SK-N-SH (cell line): ENCODE results near the gene PSMF1. TPM values are rescaled to one million over a fixed set of nuclear protein-coding genes. Genes with fewer than 3 reads are reported as not detected.

Experiments
- CTCF ChIA-PET: fragments of 300-600, 350-600 bp; formaldehyde crosslinking; extraction: SDS; loops from one replicate; lab custom pipeline; 2021; lab: Yijun Ruan, JAX
- POLR2A ChIA-PET: fragments of 350-600 bp; sonication (Branson Sonifier 250); formaldehyde crosslinking; extraction: SDS; loops from one replicate; lab custom pipeline; 2020; ENCODE audit warnings: antibody characterized with exemption, inconsistent platforms; lab: Yijun Ruan, JAX
- DNase-seq: peaks from one replicate; pipeline ENCODE4 v3.0.0; 2012
- H2AFZ ChIP-seq: fragments of 200-600 bp; sonication (generic); 2 replicates; pipeline ENCODE4 v1.8.1; 2016; ENCODE audit warnings: antibody characterized with exemption, mild to moderate bottlenecking, low read depth
- H3F3A ChIP-seq: fragments of 200-600 bp; sonication (generic); replicated peaks from 2 replicates; pipeline ENCODE3; 2016; ENCODE audit warnings: antibody characterized with exemption, mild to moderate bottlenecking; ENCODE audit not compliant: insufficient read depth
- H3K27ac ChIP-seq, 2 experiments: fragments of 200-500 bp in 1 of 2; fragments of 200-600 bp in 1 of 2; sonication (Bioruptor generic) in 1 of 2; sonication (generic), shearing (Covaris generic) in 1 of 2; 2 replicates each; pipeline versions ENCODE4 v1.5.1 to v1.6.1; 2014 to 2016; ENCODE audit warnings: low read depth in 2 of 2, inconsistent platforms in 1 of 2, low read length in 1 of 2, mild to moderate bottlenecking in 1 of 2, mixed read lengths in 1 of 2
- H3K27me3 ChIP-seq: fragments of 200-600 bp; sonication (generic), shearing (Covaris generic); 2 replicates; pipeline ENCODE4 v1.6.1; 2016; ENCODE audit warnings: mixed run types; ENCODE audit not compliant: insufficient read depth
- H3K36me3 ChIP-seq, 2 experiments: fragments of 200-500 bp in 1 of 2; fragments of 200-600 bp in 1 of 2; sonication (Bioruptor generic) in 1 of 2; sonication (generic) in 1 of 2; replicated peaks in 1 of 2; 2 replicates each; pipeline versions ENCODE3 to v1.5.1; 2014 to 2016; ENCODE audit warnings: low read length in 1 of 2, mild to moderate bottlenecking in 1 of 2; ENCODE audit not compliant: insufficient read depth in 2 of 2, control insufficient read depth in 1 of 2
- H3K4me1 ChIP-seq, 2 experiments: fragments of 200-500 bp in 1 of 2; fragments of 200-600 bp in 1 of 2; sonication (Bioruptor generic) in 1 of 2; sonication (generic), shearing (Covaris generic) in 1 of 2; 2 replicates each; pipeline versions ENCODE4 v1.5.1 to v1.6.1; 2014 to 2016; ENCODE audit warnings: low read depth in 1 of 2, low read length in 1 of 2, mixed run types in 1 of 2; ENCODE audit not compliant: insufficient read depth in 2 of 2, control insufficient read depth in 1 of 2
- H3K4me2 ChIP-seq: fragments of 200-600 bp; sonication (generic), shearing (Covaris generic); 2 replicates; pipeline ENCODE4 v1.6.1; 2017; ENCODE audit warnings: mixed run types
- H3K4me3 ChIP-seq, 2 experiments: fragments of 200-500 bp in 1 of 2; fragments of 200-600 bp in 1 of 2; sonication (Bioruptor generic) in 1 of 2; sonication (generic), shearing (Covaris generic) in 1 of 2; 2 replicates each; pipeline versions ENCODE4 v1.5.1 to v1.8.1; 2014 to 2016; ENCODE audit warnings: low read depth in 2 of 2, inconsistent platforms in 1 of 2, low read length in 1 of 2, mild to moderate bottlenecking in 1 of 2, mixed read lengths in 1 of 2, moderate library complexity in 1 of 2
- H3K79me2 ChIP-seq: fragments of 200-600 bp; sonication (generic); 2 replicates; pipeline ENCODE4 v1.8.1; 2017; ENCODE audit warnings: mild to moderate bottlenecking; ENCODE audit not compliant: insufficient read depth
- H3K9ac ChIP-seq: fragments of 200-600 bp; sonication (generic); 2 replicates; pipeline ENCODE4 v1.6.1; 2017; ENCODE audit warnings: mixed run types
- H3K9me2 ChIP-seq: fragments of 200-600 bp; sonication (generic); 2 replicates; pipeline ENCODE4 v1.6.1; 2017; ENCODE audit warnings: mixed run types
- H3K9me3 ChIP-seq: fragments of 200-600 bp; sonication (generic); 2 replicates; pipeline ENCODE4 v1.6.1; 2017; ENCODE audit warnings: mixed run types, mild to moderate bottlenecking, moderate library complexity
- H4K20me1 ChIP-seq: fragments of 200-600 bp; sonication (generic); 2 replicates; pipeline ENCODE4 v1.6.1; 2017; ENCODE audit warnings: mild to moderate bottlenecking, mixed run types; ENCODE audit not compliant: insufficient read depth
- CHD2 ChIP-seq: fragments of 150-350 bp; IDR thresholded peaks from 2 replicates; pipeline ENCODE4 v1.6.1; 2018; ENCODE audit warnings: low read length; ENCODE audit not compliant: partially characterized antibody
- EZH2phosphoT487 ChIP-seq: fragments of 200-600 bp; sonication (generic); IDR thresholded peaks from 2 replicates; pipeline ENCODE4 v1.6.1; 2017; ENCODE audit warnings: low read depth, mixed run types, mild to moderate bottlenecking, antibody characterized with exemption, moderate library complexity, borderline replicate concordance
- FOSL2 ChIP-seq: IDR thresholded peaks from 2 replicates; pipeline ENCODE4 v1.4.0; 2012; ENCODE audit warnings: low read depth, mild to moderate bottlenecking, moderate library complexity, borderline replicate concordance
- FOXJ3 ChIP-seq: sonication (generic); formaldehyde crosslinking; IDR thresholded peaks from 2 replicates; pipeline ENCODE4 v1.5.1; 2020; ENCODE audit warnings: mild to moderate bottlenecking, missing genetic modification reagents
- FOXM1 ChIP-seq: IDR thresholded peaks from 2 replicates; pipeline ENCODE4 v1.4.0; 2012; ENCODE audit warnings: low read depth, mild to moderate bottlenecking
- MXI1 ChIP-seq: IDR thresholded peaks from 2 replicates; pipeline ENCODE4 v1.6.1; 2012; ENCODE audit warnings: mild to moderate bottlenecking, low read depth, low read length, improper control_type of control experiment
- NRF1 ChIP-seq: IDR thresholded peaks from 2 replicates; pipeline ENCODE4 v1.6.1; 2012; ENCODE audit warnings: low read depth, mild to moderate bottlenecking, low read length
- RAD21 ChIP-seq: IDR thresholded peaks from 2 replicates; pipeline ENCODE4 v1.6.1; 2012; ENCODE audit warnings: mild to moderate bottlenecking, low read length
- RCOR1 ChIP-seq: fragments of 150-350 bp; IDR thresholded peaks from 2 replicates; pipeline ENCODE4 v1.6.1; 2017; ENCODE audit warnings: antibody characterized with exemption, low read length
- RFX5 ChIP-seq: IDR thresholded peaks from 2 replicates; pipeline ENCODE4 v1.6.1; 2012; ENCODE audit warnings: mild to moderate bottlenecking, improper control_type of control experiment, low read length
- TAF1 ChIP-seq: IDR thresholded peaks from 2 replicates; pipeline ENCODE4 v1.6.1; 2012; ENCODE audit warnings: low read depth, mild to moderate bottlenecking, low read length, moderate library complexity, borderline replicate concordance
- TCF12 ChIP-seq: IDR thresholded peaks from 2 replicates; pipeline ENCODE4 v1.4.0; 2012
- TEAD4 ChIP-seq: IDR thresholded peaks from 2 replicates; pipeline ENCODE4 v1.4.0; 2012; ENCODE audit warnings: mild to moderate bottlenecking, borderline replicate concordance; ENCODE audit not compliant: insufficient read depth
- YY1 ChIP-seq: IDR thresholded peaks from 2 replicates; pipeline ENCODE4 v1.4.0; 2012; ENCODE audit warnings: low read depth, mild to moderate bottlenecking
- WGBS: methylation state at CpG from one replicate; pipeline ENCODE4 v1.1.6; 2017; ENCODE audit warnings: low lambda C conversion rate; 5-methylcytosine and 5-hydroxymethylcytosine counted together
- polyA plus RNA-seq, 3 experiments: library from polyadenylated mRNA; depleted of rRNA; stranded (reverse); fragments of >200 nt; gene quantifications; 2 replicates each; pipeline ENCODE4 v1.2.3, GENCODE V29; 2012
- TF ChIP-seq, protein P1 (sequence below): IDR thresholded peaks from 2 replicates; pipeline ENCODE4; 2012
- TF ChIP-seq, protein P2 (sequence below): IDR thresholded peaks from 2 replicates; pipeline ENCODE4 v1.4.0; 2012; ENCODE audit warnings: low read depth
- TF ChIP-seq, protein P3 (sequence below): fragments of 200-600 bp; sonication (generic); IDR thresholded peaks from 2 replicates; pipeline ENCODE4 v1.6.1; 2017; ENCODE audit warnings: antibody characterized with exemption, mild to moderate bottlenecking, moderate library complexity
- TF ChIP-seq, protein P4 (sequence below): fragments of 150-350 bp; IDR thresholded peaks from 2 replicates; pipeline ENCODE4 v1.6.1; 2017; ENCODE audit warnings: antibody characterized with exemption, low read length, low read depth, borderline replicate concordance
- TF ChIP-seq, protein P5 (sequence below): IDR thresholded peaks from 2 replicates; pipeline ENCODE4 v1.6.1; 2012; ENCODE audit warnings: mild to moderate bottlenecking, low read depth, low read length, moderate library complexity

PSMF1 gene
- polyA plus RNA-seq, 1 of the 3 experiments (the other 2 are of a cell fraction) = 103 TPM

DNA sequence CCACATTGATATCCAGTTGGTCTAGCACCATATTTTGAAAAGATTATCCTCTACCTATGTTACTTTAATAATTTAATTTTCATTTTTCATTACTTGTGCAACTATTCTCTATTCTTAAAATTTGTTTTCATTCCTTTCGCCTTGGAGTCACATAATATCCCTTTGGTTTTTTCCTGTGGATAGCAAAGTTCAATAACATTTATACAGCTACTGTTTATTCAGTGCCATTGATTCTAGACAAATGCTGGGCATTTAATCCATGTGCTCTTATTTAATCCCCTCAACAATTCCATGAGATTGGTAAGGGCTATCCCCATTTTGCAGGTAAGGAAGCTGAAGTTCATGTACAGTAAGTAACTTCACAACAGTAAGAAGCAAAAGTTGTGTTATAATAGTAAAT is 32.6 kb downstream of the PSMF1 start:
- Histone ChIP-seq H3K27ac (no peak overlapping the region), H3K9me3 (no peaks in the 10 kb centered on the region), H3K36me3 (peaks cover 36 to 86% of the 10 kb centered on the region in 2 experiments), H3K27me3 (no peaks in the 10 kb centered on the region), H3K9me2 (no peaks in the 10 kb centered on the region), H2AFZ (no peak overlapping the region), H3F3A (no peaks in the 10 kb centered on the region), H3K9ac (no peak overlapping the region), H3K4me3 (no peak overlapping the region), H3K4me2 (no peak overlapping the region), H4K20me1 (no peaks in the 10 kb centered on the region), H3K4me1 (no peaks in the 10 kb centered on the region), H3K79me2 (peaks cover 24% of the 10 kb centered on the region)
- ChIA-PET CTCF (interaction anchor here (1.6 to 2.5 kb wide), 2 partner anchors 43 to 62 kb away, joined by 5 to 18 read pairs; no protein-coding TSS in a partner anchor), POLR2A (no interaction called here)
- WGBS = 92% methylated on average over 1 of the region's 1 CpG
- DNase-seq = no peak
- TF ChIP-seq, protein P1, sequence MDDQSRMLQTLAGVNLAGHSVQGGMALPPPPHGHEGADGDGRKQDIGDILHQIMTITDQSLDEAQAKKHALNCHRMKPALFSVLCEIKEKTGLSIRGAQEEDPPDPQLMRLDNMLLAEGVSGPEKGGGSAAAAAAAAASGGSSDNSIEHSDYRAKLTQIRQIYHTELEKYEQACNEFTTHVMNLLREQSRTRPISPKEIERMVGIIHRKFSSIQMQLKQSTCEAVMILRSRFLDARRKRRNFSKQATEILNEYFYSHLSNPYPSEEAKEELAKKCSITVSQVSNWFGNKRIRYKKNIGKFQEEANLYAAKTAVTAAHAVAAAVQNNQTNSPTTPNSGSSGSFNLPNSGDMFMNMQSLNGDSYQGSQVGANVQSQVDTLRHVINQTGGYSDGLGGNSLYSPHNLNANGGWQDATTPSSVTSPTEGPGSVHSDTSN = no peak
- no peak for TF ChIP-seq RCOR1

DNA sequence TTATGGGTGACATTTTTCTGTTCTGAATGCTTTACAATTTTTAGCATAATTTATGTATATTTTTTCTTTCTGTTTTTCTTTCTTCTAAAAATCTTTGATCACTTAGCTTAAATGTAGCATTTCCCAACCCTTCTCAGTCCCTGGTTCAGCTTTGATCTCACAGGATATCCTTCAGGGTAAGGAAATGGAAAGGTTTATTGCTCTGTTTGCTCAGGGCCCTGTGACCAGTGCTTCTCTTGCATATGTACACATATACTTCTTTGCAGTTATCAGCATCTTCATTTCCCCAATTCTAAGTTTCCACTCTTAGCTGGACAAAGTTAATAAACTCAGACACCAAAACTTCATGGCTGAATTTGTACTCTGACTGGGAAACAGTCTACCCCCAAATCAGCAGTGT is 35.8 kb downstream of the PSMF1 start:
- Histone ChIP-seq H3K4me1 (no peaks in the 10 kb centered on the region), H3K4me2 (no peak overlapping the region), H3K4me3 (no peak overlapping the region), H3K27me3 (no peaks in the 10 kb centered on the region), H3K27ac (no peak overlapping the region), H3K9ac (no peak overlapping the region), H3F3A (no peaks in the 10 kb centered on the region), H4K20me1 (no peaks in the 10 kb centered on the region), H3K79me2 (peaks cover 16% of the 10 kb centered on the region), H3K9me2 (no peaks in the 10 kb centered on the region), H3K9me3 (no peaks in the 10 kb centered on the region), H2AFZ (no peak overlapping the region), H3K36me3 (peaks cover 41 to 63% of the 10 kb centered on the region in 2 experiments)
- CTCF ChIA-PET = interaction anchor here (1.0 to 1.4 kb wide), 2 partner anchors 11 to 46 kb away, joined by 4 to 5 read pairs; no protein-coding TSS in a partner anchor
- DNase-seq = no peak
- POLR2A ChIA-PET = no interaction called here
- TF ChIP-seq, protein P2, sequence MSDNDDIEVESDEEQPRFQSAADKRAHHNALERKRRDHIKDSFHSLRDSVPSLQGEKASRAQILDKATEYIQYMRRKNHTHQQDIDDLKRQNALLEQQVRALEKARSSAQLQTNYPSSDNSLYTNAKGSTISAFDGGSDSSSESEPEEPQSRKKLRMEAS = no peak
- TF ChIP-seq, protein P3, sequence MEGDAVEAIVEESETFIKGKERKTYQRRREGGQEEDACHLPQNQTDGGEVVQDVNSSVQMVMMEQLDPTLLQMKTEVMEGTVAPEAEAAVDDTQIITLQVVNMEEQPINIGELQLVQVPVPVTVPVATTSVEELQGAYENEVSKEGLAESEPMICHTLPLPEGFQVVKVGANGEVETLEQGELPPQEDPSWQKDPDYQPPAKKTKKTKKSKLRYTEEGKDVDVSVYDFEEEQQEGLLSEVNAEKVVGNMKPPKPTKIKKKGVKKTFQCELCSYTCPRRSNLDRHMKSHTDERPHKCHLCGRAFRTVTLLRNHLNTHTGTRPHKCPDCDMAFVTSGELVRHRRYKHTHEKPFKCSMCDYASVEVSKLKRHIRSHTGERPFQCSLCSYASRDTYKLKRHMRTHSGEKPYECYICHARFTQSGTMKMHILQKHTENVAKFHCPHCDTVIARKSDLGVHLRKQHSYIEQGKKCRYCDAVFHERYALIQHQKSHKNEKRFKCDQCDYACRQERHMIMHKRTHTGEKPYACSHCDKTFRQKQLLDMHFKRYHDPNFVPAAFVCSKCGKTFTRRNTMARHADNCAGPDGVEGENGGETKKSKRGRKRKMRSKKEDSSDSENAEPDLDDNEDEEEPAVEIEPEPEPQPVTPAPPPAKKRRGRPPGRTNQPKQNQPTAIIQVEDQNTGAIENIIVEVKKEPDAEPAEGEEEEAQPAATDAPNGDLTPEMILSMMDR = no peak
- no peak for TF ChIP-seq MXI1
- no peak for TF ChIP-seq CHD2
- no peak for TF ChIP-seq FOXJ3
- TF ChIP-seq TEAD4 = no peak
- TF ChIP-seq, protein P4, sequence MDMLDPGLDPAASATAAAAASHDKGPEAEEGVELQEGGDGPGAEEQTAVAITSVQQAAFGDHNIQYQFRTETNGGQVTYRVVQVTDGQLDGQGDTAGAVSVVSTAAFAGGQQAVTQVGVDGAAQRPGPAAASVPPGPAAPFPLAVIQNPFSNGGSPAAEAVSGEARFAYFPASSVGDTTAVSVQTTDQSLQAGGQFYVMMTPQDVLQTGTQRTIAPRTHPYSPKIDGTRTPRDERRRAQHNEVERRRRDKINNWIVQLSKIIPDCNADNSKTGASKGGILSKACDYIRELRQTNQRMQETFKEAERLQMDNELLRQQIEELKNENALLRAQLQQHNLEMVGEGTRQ = no peak
- no peak for TF ChIP-seq YY1
- no peak for TF ChIP-seq FOXM1
- no peak for TF ChIP-seq EZH2phosphoT487
- TF ChIP-seq FOSL2 = no peak
- TF ChIP-seq NRF1 = no peak
- TF ChIP-seq RFX5 = no peak
- TF ChIP-seq TCF12 = no peak
- TF ChIP-seq RAD21 = no peak
- TF ChIP-seq, protein P5, sequence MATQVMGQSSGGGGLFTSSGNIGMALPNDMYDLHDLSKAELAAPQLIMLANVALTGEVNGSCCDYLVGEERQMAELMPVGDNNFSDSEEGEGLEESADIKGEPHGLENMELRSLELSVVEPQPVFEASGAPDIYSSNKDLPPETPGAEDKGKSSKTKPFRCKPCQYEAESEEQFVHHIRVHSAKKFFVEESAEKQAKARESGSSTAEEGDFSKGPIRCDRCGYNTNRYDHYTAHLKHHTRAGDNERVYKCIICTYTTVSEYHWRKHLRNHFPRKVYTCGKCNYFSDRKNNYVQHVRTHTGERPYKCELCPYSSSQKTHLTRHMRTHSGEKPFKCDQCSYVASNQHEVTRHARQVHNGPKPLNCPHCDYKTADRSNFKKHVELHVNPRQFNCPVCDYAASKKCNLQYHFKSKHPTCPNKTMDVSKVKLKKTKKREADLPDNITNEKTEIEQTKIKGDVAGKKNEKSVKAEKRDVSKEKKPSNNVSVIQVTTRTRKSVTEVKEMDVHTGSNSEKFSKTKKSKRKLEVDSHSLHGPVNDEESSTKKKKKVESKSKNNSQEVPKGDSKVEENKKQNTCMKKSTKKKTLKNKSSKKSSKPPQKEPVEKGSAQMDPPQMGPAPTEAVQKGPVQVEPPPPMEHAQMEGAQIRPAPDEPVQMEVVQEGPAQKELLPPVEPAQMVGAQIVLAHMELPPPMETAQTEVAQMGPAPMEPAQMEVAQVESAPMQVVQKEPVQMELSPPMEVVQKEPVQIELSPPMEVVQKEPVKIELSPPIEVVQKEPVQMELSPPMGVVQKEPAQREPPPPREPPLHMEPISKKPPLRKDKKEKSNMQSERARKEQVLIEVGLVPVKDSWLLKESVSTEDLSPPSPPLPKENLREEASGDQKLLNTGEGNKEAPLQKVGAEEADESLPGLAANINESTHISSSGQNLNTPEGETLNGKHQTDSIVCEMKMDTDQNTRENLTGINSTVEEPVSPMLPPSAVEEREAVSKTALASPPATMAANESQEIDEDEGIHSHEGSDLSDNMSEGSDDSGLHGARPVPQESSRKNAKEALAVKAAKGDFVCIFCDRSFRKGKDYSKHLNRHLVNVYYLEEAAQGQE = no peak
- TF ChIP-seq TAF1 = no peak
